Mesendoderm (in vitro differentiated cells): Measurements from ENCODE around the gene PPARGC1A.

Experiments
- DNase-seq: peaks from one replicate; pipeline ENCODE4 v3.0.0; 2013
- H2AK5ac ChIP-seq: 2 replicates; pipeline ENCODE4 v1.6.1; 2013; ENCODE audit warnings: low read length, inconsistent platforms
- H2BK120ac ChIP-seq: 2 replicates; pipeline ENCODE4 v1.6.1; 2013; ENCODE audit warnings: low read depth, mild to moderate bottlenecking, low read length, moderate library complexity, mixed read lengths
- H2BK15ac ChIP-seq: replicated peaks from 2 replicates; pipeline ENCODE4 v1.6.1; 2013; ENCODE audit warnings: low read depth, mild to moderate bottlenecking, moderate library complexity
- H2BK5ac ChIP-seq: 2 replicates; pipeline ENCODE4 v1.6.1; 2013; ENCODE audit warnings: low read length, inconsistent platforms
- H3K18ac ChIP-seq: 2 replicates; pipeline ENCODE4 v1.6.1; 2013; ENCODE audit warnings: mild to moderate bottlenecking, low read length, mixed read lengths
- H3K23ac ChIP-seq: one replicate; pipeline ENCODE4 v1.6.1; 2013; ENCODE audit warnings: low read length
- H3K27ac ChIP-seq: 2 replicates; pipeline ENCODE4 v1.5.1; 2013; ENCODE audit warnings: low read depth, mild to moderate bottlenecking, inconsistent platforms, low read length, moderate library complexity
- H3K27me3 ChIP-seq: 2 replicates; pipeline ENCODE4 v1.6.1; 2013; ENCODE audit warnings: low read length, control low read depth, mild to moderate bottlenecking, inconsistent platforms; ENCODE audit not compliant: insufficient read depth, poor library complexity
- H3K36me3 ChIP-seq: 2 replicates; pipeline ENCODE4 v1.6.1; 2013; ENCODE audit warnings: low read length, inconsistent platforms; ENCODE audit not compliant: control insufficient read depth, insufficient read depth
- H3K4ac ChIP-seq: one replicate; pipeline ENCODE4 v1.6.1; 2013; ENCODE audit warnings: low read depth, mild to moderate bottlenecking, low read length, moderate library complexity
- H3K4me1 ChIP-seq: 2 replicates; pipeline ENCODE4 v1.6.1; 2013; ENCODE audit warnings: low read depth, low read length, inconsistent platforms; ENCODE audit not compliant: control insufficient read depth
- H3K4me2 ChIP-seq: 2 replicates; pipeline ENCODE4 v1.6.1; 2013; ENCODE audit warnings: low read length
- H3K4me3 ChIP-seq: 2 replicates; pipeline ENCODE4 v1.5.1; 2013; ENCODE audit warnings: mild to moderate bottlenecking, low read length
- H3K56ac ChIP-seq: one replicate; pipeline ENCODE4 v1.6.1; 2013; ENCODE audit warnings: low read length
- H3K79me1 ChIP-seq: 2 replicates; pipeline ENCODE4 v1.6.1; 2013; ENCODE audit warnings: low read length, inconsistent platforms
- H3K79me2 ChIP-seq: 2 replicates; pipeline ENCODE4 v1.6.1; 2013; ENCODE audit warnings: mild to moderate bottlenecking, low read length; ENCODE audit not compliant: control insufficient read depth, insufficient read depth
- H3K9ac ChIP-seq: 2 replicates; pipeline ENCODE4 v1.6.1; 2013; ENCODE audit warnings: low read length, inconsistent platforms
- H4K5ac ChIP-seq: one replicate; pipeline ENCODE4 v1.6.1; 2013; ENCODE audit warnings: low read length
- H4K8ac ChIP-seq: one replicate; pipeline ENCODE4 v1.6.1; 2013; ENCODE audit warnings: low read depth, mild to moderate bottlenecking, control low read depth, low read length, moderate library complexity
- WGBS: extraction: QIAGEN DNeasy Blood & Tissue Kit; methylation state at CpG from one replicate; pipeline ENCODE4 v1.1.7; 2013; ENCODE audit warnings: low lambda C conversion rate, missing lambda C conversion rate; ENCODE audit not compliant: insufficient coverage; ENCODE audit errors: extremely low coverage; 5-methylcytosine and 5-hydroxymethylcytosine counted together

Gene PPARGC1A

GRCh38 chr4:23773884-23774636 is 115.8 kb downstream of the PPARGC1A start:
- Histone ChIP-seq H3K4me2 (no peak overlapping the region), H3K4ac (no peak overlapping the region), H3K56ac (no peak overlapping the region), H4K5ac (no peak overlapping the region), H3K9ac (no peak overlapping the region), H2BK5ac (no peak overlapping the region), H2BK15ac (no peak overlapping the region), H3K27me3 (no peaks in the 10 kb centered on the region), H3K4me3 (no peak overlapping the region), H3K36me3 (no peaks in the 10 kb centered on the region), H2AK5ac (no peak overlapping the region), H3K79me2 (no peaks in the 10 kb centered on the region), H2BK120ac (no peak overlapping the region), H4K8ac (no peak overlapping the region), H3K23ac (no peak overlapping the region), H3K18ac (no peak overlapping the region), H3K4me1 (peaks cover 6% of the 10 kb centered on the region), H3K79me1 (no peaks in the 10 kb centered on the region), H3K27ac (no peak overlapping the region)
- WGBS: no CpG with 5 or more reads among the region's 2 CpGs
- no peak for DNase-seq

- H3K27me3 ChIP-seq: no peaks in the 10 kb centered on the region
- H3K27ac ChIP-seq: no peak overlapping the region
- H3K79me2 ChIP-seq: no peaks in the 10 kb centered on the region
- no peak overlapping the region for H4K5ac ChIP-seq
- H2BK15ac ChIP-seq: peak overlapping the region; percentile 12
- H3K18ac ChIP-seq: no peak overlapping the region
- no peaks in the 10 kb centered on the region for H3K36me3 ChIP-seq
- no peak overlapping the region for H3K56ac ChIP-seq
- H3K79me1 ChIP-seq: no peaks in the 10 kb centered on the region
- no peak overlapping the region for H4K8ac ChIP-seq
- no peak overlapping the region for H3K23ac ChIP-seq
- no peak overlapping the region for H3K4me2 ChIP-seq
- H2BK120ac ChIP-seq: no peak overlapping the region
- peaks cover 3% of the 10 kb centered on the region for H3K4me1 ChIP-seq
- H2BK5ac ChIP-seq: no peak overlapping the region
- WGBS: no CpG with 5 or more reads among the region's 1 CpG
- no peak overlapping the region for H3K4me3 ChIP-seq
- no peak overlapping the region for H3K4ac ChIP-seq
- no peak overlapping the region for H3K9ac ChIP-seq
- H2AK5ac ChIP-seq: no peak overlapping the region
- DNase-seq: peak; percentile 10
Observed at GRCh38 chr4:23770011-23770410, 119.8 kb downstream of the PPARGC1A start.

DNA sequence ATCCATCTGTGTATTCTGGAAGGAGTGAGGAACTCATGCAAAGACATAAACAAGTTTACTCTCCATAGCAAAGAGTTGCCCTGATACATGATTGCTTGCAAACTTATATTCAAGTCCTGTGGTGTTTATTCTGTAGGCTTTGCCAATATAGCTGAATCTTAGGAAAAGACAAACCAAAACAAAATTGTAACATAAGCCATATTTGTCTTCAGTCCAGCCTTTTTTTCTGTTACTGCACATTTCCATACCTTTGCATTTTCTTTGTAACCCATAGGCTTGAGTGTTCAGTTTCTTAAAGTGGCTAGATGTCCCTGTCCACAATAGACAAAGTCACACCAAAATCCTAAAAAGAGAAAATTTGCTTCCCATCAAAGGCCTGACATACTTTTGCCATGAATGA is 120.4 kb downstream of the PPARGC1A start:
- Histone ChIP-seq H3K9ac (no peak overlapping the region), H3K79me1 (no peaks in the 10 kb centered on the region), H3K36me3 (no peaks in the 10 kb centered on the region), H3K4me2 (no peak overlapping the region), H3K27me3 (no peaks in the 10 kb centered on the region), H3K27ac (no peak overlapping the region), H2BK15ac (no peak overlapping the region), H2BK120ac (no peak overlapping the region), H3K4me1 (no peaks in the 10 kb centered on the region), H3K4ac (no peak overlapping the region), H2BK5ac (no peak overlapping the region), H3K18ac (no peak overlapping the region), H3K56ac (no peak overlapping the region), H2AK5ac (no peak overlapping the region), H3K79me2 (no peaks in the 10 kb centered on the region), H4K8ac (no peak overlapping the region), H3K4me3 (no peak overlapping the region), H4K5ac (no peak overlapping the region), H3K23ac (no peak overlapping the region)
- DNase-seq: no peak

GRCh38 chr4:23768541-23768940 is 121.3 kb downstream of the PPARGC1A start:
- Histone ChIP-seq H2BK120ac (no peak overlapping the region), H3K79me2 (no peaks in the 10 kb centered on the region), H3K79me1 (no peaks in the 10 kb centered on the region), H2BK5ac (no peak overlapping the region), H3K27ac (no peak overlapping the region), H3K36me3 (no peaks in the 10 kb centered on the region), H3K18ac (no peak overlapping the region), H3K4me2 (no peak overlapping the region), H2BK15ac (no peak overlapping the region), H3K4me3 (no peak overlapping the region), H3K23ac (no peak overlapping the region), H3K9ac (no peak overlapping the region), H2AK5ac (no peak overlapping the region), H4K8ac (no peak overlapping the region), H4K5ac (no peak overlapping the region), H3K4me1 (no peaks in the 10 kb centered on the region), H3K27me3 (no peaks in the 10 kb centered on the region), H3K4ac (no peak overlapping the region), H3K56ac (no peak overlapping the region)
- no peak for DNase-seq
- no CpG with 5 or more reads among the region's 1 CpG for WGBS

DNA sequence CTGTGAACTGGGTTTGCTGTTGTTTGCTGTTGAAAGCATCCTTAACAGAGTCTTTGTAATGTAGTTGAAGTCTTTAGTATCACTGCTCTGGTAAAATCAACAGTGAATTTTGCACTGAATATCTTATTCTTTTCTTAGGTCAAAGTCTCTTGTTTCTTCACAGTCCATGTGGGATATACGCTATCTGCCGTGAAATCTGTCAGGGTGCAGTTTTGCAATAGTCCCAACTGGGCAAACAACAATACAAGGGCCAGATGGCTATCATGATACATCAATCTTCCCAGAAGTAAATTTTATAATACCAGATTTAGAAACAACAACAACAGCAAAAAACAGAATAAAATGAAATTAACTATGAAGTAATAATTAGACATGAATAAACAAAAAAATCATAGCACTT is 123.5 kb downstream of the PPARGC1A start:
- no peak overlapping the region for H3K27ac ChIP-seq
- no peak overlapping the region for H2BK120ac ChIP-seq
- H2AK5ac ChIP-seq: no peak overlapping the region
- no peak overlapping the region for H3K9ac ChIP-seq
- H3K79me1 ChIP-seq: no peaks in the 10 kb centered on the region
- H3K79me2 ChIP-seq: no peaks in the 10 kb centered on the region
- no peak overlapping the region for H3K56ac ChIP-seq
- no peaks in the 10 kb centered on the region for H3K27me3 ChIP-seq
- H4K8ac ChIP-seq: no peak overlapping the region
- H3K4ac ChIP-seq: no peak overlapping the region
- H3K4me1 ChIP-seq: no peaks in the 10 kb centered on the region
- DNase-seq: no peak
- H2BK15ac ChIP-seq: no peak overlapping the region
- H4K5ac ChIP-seq: no peak overlapping the region
- H3K4me2 ChIP-seq: no peak overlapping the region
- no peak overlapping the region for H3K4me3 ChIP-seq
- H2BK5ac ChIP-seq: no peak overlapping the region
- no peak overlapping the region for H3K23ac ChIP-seq
- H3K18ac ChIP-seq: no peak overlapping the region
- no CpG with 5 or more reads among the region's 2 CpGs for WGBS
- H3K36me3 ChIP-seq: no peaks in the 10 kb centered on the region

DNA sequence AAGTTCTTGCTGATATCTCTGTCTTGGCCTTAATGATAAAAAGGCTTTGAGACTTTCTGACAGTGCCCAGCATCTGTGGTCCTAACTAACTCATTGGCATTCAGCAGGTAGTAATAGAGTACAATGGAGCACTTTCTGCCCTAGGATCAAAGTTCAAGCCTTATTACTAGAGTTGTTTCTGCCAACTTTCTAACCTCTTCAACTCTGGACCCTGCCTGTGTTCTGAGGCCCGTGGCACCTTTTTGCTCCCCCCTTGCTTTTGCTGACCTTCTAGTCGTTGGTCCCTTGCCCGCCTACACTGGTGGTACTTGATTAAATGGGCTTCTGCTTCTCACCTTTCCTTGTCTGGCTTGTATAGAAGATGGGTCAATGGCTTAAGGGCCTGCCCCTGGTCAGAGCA is 126.3 kb downstream of the PPARGC1A start:
- H3K4me1 ChIP-seq: no peaks in the 10 kb centered on the region
- H3K79me2 ChIP-seq: no peaks in the 10 kb centered on the region

More for the DNA sequence above, 126.3 kb downstream of the PPARGC1A start:
- Histone ChIP-seq H3K56ac (no peak overlapping the region), H3K27me3 (no peaks in the 10 kb centered on the region), H3K18ac (no peak overlapping the region), H3K9ac (no peak overlapping the region), H2AK5ac (no peak overlapping the region), H3K4ac (no peak overlapping the region), H4K5ac (no peak overlapping the region), H3K27ac (no peak overlapping the region), H3K79me1 (no peaks in the 10 kb centered on the region), H2BK15ac (no peak overlapping the region), H4K8ac (no peak overlapping the region), H3K36me3 (no peaks in the 10 kb centered on the region), H2BK5ac (no peak overlapping the region), H2BK120ac (no peak overlapping the region), H3K4me2 (no peak overlapping the region), H3K23ac (no peak overlapping the region), H3K4me3 (no peak overlapping the region)
- DNase-seq: no peak
- WGBS: no CpG with 5 or more reads among the region's 3 CpGs
